CD4-positive, alpha-beta T cell (primary cell): Measurements from ENCODE around the gene TEDDM1. TPM values are rescaled to one million over a fixed set of nuclear protein-coding genes. Genes with fewer than 3 reads are reported as not detected.

Source experiments
- ATAC-seq: fragments of 200-7000 bp; cut with Tn5 transposase; one replicate; pipeline ENCODE4 v1.10.0; 2022; ENCODE audit warnings: mild to moderate bottlenecking; ENCODE audit not compliant: poor library complexity
- CTCF ChIA-PET: fragments of 350-600 bp; sonication (Branson Sonifier 250); formaldehyde crosslinking; loops from one replicate; lab custom pipeline; 2021; ENCODE audit warnings: antibody characterized with exemption, inconsistent platforms; lab: Charles Lee
- POLR2A ChIA-PET: fragments of 350-600 bp; sonication (Branson Sonifier 250); formaldehyde crosslinking; loops from one replicate; lab custom pipeline; 2021; ENCODE audit warnings: antibody characterized with exemption, inconsistent platforms; lab: Charles Lee
- DNase-seq, 14 experiments: peaks; one replicate each; pipeline ENCODE4 v3.0.0-alpha.2; 2013 to 2020; ENCODE audit warnings: mixed read lengths in 2 of 14
- H3K27ac ChIP-seq, 2 donors: one replicate each; pipeline versions ENCODE4 v1.5.1 to v1.7.0; 2013; ENCODE audit warnings: low read length in 2 of 2, low read depth in 1 of 2, mild to moderate bottlenecking in 1 of 2
- H3K27me3 ChIP-seq, 2 experiments: 1 replicate in 1 of 2; 2 replicates in 1 of 2; pipeline versions ENCODE4 v1.6.1 to v1.7.0; 2013; ENCODE audit warnings: low read length in 2 of 2, control low read depth in 1 of 2, mild to moderate bottlenecking in 1 of 2, moderate library complexity in 1 of 2; ENCODE audit not compliant: insufficient read depth in 2 of 2, control insufficient read depth in 1 of 2
- H3K36me3 ChIP-seq: one replicate; pipeline ENCODE4 v1.6.1; 2013; ENCODE audit warnings: low read length, control low read depth; ENCODE audit not compliant: insufficient read depth
- H3K4me1 ChIP-seq: one replicate; pipeline ENCODE4 v1.6.1; 2013; ENCODE audit warnings: low read length, control low read depth; ENCODE audit not compliant: insufficient read depth
- H3K4me3 ChIP-seq: one replicate; pipeline ENCODE4 v1.5.1; 2013; ENCODE audit warnings: mild to moderate bottlenecking, low read length, moderate library complexity
- H3K9me3 ChIP-seq, 2 experiments: 1 replicate in 1 of 2; 2 replicates in 1 of 2; pipeline versions ENCODE4 v1.6.1 to v1.7.0; 2013; ENCODE audit warnings: low read length in 2 of 2, mild to moderate bottlenecking in 2 of 2, control low read depth in 1 of 2, moderate library complexity in 1 of 2; ENCODE audit not compliant: control insufficient read depth in 1 of 2, insufficient read depth in 1 of 2
- H3K27ac Mint-ChIP-seq: one replicate; pipeline ENCODE4 v1.8.0; 2020; ENCODE audit warnings: mixed read lengths
- H3K27me3 Mint-ChIP-seq: one replicate; pipeline ENCODE4 v1.8.0; 2021; ENCODE audit warnings: mixed read lengths
- H3K36me3 Mint-ChIP-seq: one replicate; pipeline ENCODE4 v1.8.0; 2021; ENCODE audit warnings: low read depth, mixed read lengths
- H3K4me1 Mint-ChIP-seq: one replicate; pipeline ENCODE4 v1.8.0; 2021; ENCODE audit warnings: low read depth, mixed read lengths
- H3K4me3 Mint-ChIP-seq: one replicate; pipeline ENCODE4 v1.8.0; 2020; ENCODE audit warnings: mild to moderate bottlenecking, mixed read lengths
- H3K9me3 Mint-ChIP-seq: one replicate; pipeline ENCODE4 v1.8.0; 2020; ENCODE audit warnings: mixed read lengths
- intact Hi-C, 2 experiments: fragments of 100-400 bp; cut with DNase I in 1 of 2; cut with micrococcal nuclease in 1 of 2; formaldehyde crosslinking; loops; one replicate each; pipeline versions ENCODE4 v1.15.1 to v1.9.0; 2023 to 2025; cut with DNase I, micrococcal nuclease
- total RNA-seq, 174 experiments: library from RNA in 2 of 174; stranded (reverse) in 2 of 174; gene quantifications; one replicate each; pipeline ENCODE4 v1.2.3 and lab custom pipeline; 2021 to 2026
- TF ChIP-seq, protein P1 (sequence below): fragments of 200-600 bp; IDR thresholded peaks from one replicate; pipeline ENCODE4 v1.8.0; 2022; ENCODE audit warnings: antibody characterized with exemption, mild to moderate bottlenecking

The TEDDM1 gene
- total RNA-seq, 2 experiments from 2014 or later = not detected

DNA sequence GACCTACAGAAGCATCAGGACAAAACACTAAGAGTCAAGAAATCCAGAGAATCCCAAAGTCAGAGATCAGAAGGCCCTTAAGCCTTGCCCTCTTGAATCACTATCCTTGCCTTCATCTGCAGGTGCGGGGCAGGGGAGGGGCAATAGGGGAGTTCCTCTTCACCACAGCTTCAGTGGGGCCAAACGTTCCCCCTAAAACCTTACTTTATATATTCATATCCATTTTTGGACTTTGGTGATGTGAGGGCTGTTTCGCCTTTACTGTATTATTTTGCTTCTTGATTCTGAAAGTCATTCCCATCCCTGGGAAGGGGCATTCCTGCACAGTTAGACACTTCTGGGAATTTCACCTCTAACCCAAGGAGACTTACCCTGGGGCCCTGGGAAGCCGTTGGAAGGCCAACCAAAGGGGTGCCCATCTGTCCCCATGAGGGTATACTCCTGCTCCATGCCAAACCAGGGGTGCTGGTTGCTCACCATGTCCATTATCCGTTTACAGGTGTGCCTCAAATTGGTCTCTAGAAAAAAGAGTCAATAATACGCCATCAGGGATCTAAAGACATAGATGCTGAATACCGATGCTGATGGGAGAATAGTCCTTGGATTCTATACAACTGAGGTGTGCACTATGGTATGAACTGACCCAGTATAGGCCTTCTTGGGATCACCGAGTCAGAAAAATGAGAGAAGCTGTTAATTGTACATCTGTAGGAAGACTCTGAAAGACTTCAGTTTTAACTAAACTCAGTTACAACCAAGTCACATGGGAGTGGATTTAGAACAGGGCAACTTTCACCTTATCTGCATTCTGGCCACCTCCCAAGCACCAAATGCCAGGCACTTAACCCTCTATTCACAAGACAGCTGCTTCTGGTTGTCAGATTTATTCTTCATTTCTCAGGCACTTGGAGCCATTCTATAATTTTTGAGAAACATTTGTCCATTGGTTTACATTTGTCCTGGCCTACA, 14.3 kb downstream of the TEDDM1 start:
- no peak overlapping the region for H3K4me3 ChIP-seq
- intact Hi-C loops = no loop called here
- Mint-ChIP-seq H3K9me3 (no peaks in the 10 kb centered on the region), H3K4me1 (peaks cover 22% of the 10 kb centered on the region), H3K36me3 (peaks cover 66% of the 10 kb centered on the region), H3K27me3 (no peaks in the 10 kb centered on the region), H3K4me3 (no peak overlapping the region), H3K27ac (no peak overlapping the region)
- no peak for DNase-seq
- POLR2A ChIA-PET = no interaction called here
- TF ChIP-seq, protein P1, sequence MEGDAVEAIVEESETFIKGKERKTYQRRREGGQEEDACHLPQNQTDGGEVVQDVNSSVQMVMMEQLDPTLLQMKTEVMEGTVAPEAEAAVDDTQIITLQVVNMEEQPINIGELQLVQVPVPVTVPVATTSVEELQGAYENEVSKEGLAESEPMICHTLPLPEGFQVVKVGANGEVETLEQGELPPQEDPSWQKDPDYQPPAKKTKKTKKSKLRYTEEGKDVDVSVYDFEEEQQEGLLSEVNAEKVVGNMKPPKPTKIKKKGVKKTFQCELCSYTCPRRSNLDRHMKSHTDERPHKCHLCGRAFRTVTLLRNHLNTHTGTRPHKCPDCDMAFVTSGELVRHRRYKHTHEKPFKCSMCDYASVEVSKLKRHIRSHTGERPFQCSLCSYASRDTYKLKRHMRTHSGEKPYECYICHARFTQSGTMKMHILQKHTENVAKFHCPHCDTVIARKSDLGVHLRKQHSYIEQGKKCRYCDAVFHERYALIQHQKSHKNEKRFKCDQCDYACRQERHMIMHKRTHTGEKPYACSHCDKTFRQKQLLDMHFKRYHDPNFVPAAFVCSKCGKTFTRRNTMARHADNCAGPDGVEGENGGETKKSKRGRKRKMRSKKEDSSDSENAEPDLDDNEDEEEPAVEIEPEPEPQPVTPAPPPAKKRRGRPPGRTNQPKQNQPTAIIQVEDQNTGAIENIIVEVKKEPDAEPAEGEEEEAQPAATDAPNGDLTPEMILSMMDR = no peak
- no peak overlapping the region for H3K27ac ChIP-seq
- ATAC-seq = no peak
- peaks cover 17% of the 10 kb centered on the region for H3K4me1 ChIP-seq
- CTCF ChIA-PET = no interaction called here
- peaks cover 0 to 3% of the 10 kb centered on the region in 2 experiments for H3K27me3 ChIP-seq
- no peaks in the 10 kb centered on the region for H3K9me3 ChIP-seq
- peaks cover 37% of the 10 kb centered on the region for H3K36me3 ChIP-seq

DNA sequence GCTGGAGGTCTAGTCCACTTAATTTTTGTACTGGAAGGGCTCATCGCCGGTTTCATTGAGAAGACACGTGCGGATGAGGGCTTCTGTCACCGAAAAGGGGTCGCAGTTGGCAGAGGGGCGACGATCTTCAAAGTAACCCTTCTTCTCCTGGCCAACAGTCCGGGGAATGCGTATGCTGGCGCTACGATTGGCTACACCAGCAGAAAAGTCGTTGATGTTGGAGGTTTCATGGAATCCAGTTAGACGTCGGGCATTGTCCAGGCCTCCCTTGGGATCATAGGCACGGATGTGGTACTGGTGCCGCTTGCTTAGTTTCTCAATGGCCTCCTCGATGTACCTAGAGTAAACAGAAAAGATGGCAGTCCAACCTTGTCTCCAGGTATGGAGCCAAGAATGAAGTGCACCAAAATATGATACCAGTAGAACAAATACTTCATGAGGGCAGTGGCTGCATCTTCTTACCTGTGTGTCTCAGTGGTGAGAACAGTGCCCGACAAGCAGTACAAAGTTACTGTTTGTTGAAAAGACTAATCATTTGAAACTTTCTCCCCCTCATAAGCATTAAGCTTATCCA, 16.0 kb downstream of the TEDDM1 start:
- H3K9me3 Mint-ChIP-seq = no peaks in the 10 kb centered on the region
- H3K27me3 Mint-ChIP-seq = no peaks in the 10 kb centered on the region
- TF ChIP-seq, protein P1 = no peak
- Histone ChIP-seq H3K9me3 (no peaks in the 10 kb centered on the region), H3K36me3 (peaks cover 37% of the 10 kb centered on the region), H3K27me3 (peaks cover 0 to 3% of the 10 kb centered on the region in 2 experiments), H3K27ac (peak overlapping the region in 1 of 2 donors; percentile 57), H3K4me1 (peaks cover under 1% of the 10 kb centered on the region), H3K4me3 (no peak overlapping the region)
- DNase-seq (no peak), ATAC-seq (no peak)
- POLR2A ChIA-PET = no interaction called here
- peaks cover 55% of the 10 kb centered on the region for H3K36me3 Mint-ChIP-seq
- H3K4me1 Mint-ChIP-seq = peaks cover 11% of the 10 kb centered on the region
- no peak overlapping the region for H3K4me3 Mint-ChIP-seq
- H3K27ac Mint-ChIP-seq = no peak overlapping the region
- CTCF ChIA-PET = no interaction called here
- intact Hi-C loops = no loop called here

DNA sequence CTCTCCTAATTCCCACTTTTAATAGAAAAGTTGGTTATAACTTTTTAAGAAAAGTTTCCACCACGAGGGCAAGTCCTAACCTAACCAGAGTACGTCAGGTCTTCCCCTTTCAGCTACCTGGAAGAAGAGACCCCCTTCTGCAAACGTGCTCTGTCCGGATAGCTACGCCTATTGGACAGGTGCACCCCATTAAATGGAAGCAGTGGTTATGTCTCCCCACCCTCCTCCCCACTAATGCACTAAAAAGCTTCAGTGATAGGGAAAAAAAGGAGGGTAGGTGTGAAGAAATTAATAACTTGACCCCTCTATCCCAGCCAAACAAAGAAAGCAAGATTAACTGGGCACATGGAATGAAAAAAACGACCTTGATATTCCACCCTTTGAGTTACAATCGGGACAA, 16.5 kb downstream of the TEDDM1 start:
- no peak for DNase-seq
- H3K4me1 ChIP-seq = no peaks in the 10 kb centered on the region
- H3K4me1 Mint-ChIP-seq = peaks cover 5% of the 10 kb centered on the region
- no peaks in the 10 kb centered on the region for H3K9me3 ChIP-seq
- no peak overlapping the region for H3K4me3 Mint-ChIP-seq
- H3K27me3 Mint-ChIP-seq = no peaks in the 10 kb centered on the region
- H3K27me3 ChIP-seq = peaks cover 0 to 3% of the 10 kb centered on the region in 2 experiments
- POLR2A ChIA-PET = no interaction called here
- H3K27ac Mint-ChIP-seq = no peak overlapping the region
- H3K36me3 ChIP-seq = peaks cover 37% of the 10 kb centered on the region
- no peak overlapping the region for H3K4me3 ChIP-seq
- intact Hi-C loops = no loop called here
- CTCF ChIA-PET = no interaction called here
- H3K36me3 Mint-ChIP-seq = peaks cover 50% of the 10 kb centered on the region
- peak overlapping the region in 1 of 2 donors; percentile 57 for H3K27ac ChIP-seq
- H3K9me3 Mint-ChIP-seq = no peaks in the 10 kb centered on the region
- no peak for ATAC-seq
- TF ChIP-seq, protein P1 = no peak
